Loucy (cell line): ENCODE data around the gene TIPRL.

Source experiments
- EZH2phosphoT487 ChIP-seq: fragments of 200-600 bp; IDR thresholded peaks from 2 replicates; pipeline ENCODE4 v1.6.1; 2018; ENCODE audit warnings: antibody characterized with exemption, mild to moderate bottlenecking, moderate library complexity, borderline replicate concordance
- TF ChIP-seq, protein P1 (sequence below): fragments of 200-600 bp; sonication (generic); conservative IDR thresholded peaks from 2 replicates; pipeline ENCODE4 v1.5.1; 2014; ENCODE audit warnings: mild to moderate bottlenecking, antibody characterized with exemption, low read length

DNA sequence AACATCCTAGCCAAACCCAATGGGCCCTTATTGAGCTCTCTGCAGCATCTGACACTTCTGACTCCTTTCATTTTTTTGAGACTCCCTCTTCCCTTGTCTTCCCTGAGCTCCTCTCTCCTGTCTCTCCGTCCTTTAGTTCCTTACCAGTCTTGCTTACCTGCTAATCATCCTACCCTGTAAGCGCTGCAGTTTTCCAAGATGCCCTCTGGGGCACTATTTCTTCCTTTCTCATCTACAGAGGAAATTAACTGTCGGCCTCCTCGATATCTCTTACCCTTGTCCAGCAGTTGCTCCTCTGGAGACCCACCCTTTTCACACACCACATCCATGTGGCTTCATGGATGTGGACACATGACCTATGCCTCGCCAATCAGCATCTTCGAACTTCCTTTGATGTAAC lies 48.8 kb upstream of the TIPRL start:
- TF ChIP-seq, protein P1, sequence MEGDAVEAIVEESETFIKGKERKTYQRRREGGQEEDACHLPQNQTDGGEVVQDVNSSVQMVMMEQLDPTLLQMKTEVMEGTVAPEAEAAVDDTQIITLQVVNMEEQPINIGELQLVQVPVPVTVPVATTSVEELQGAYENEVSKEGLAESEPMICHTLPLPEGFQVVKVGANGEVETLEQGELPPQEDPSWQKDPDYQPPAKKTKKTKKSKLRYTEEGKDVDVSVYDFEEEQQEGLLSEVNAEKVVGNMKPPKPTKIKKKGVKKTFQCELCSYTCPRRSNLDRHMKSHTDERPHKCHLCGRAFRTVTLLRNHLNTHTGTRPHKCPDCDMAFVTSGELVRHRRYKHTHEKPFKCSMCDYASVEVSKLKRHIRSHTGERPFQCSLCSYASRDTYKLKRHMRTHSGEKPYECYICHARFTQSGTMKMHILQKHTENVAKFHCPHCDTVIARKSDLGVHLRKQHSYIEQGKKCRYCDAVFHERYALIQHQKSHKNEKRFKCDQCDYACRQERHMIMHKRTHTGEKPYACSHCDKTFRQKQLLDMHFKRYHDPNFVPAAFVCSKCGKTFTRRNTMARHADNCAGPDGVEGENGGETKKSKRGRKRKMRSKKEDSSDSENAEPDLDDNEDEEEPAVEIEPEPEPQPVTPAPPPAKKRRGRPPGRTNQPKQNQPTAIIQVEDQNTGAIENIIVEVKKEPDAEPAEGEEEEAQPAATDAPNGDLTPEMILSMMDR, result peak; percentile 32; the same call in 1 of the 2 replicates
- TF ChIP-seq EZH2phosphoT487, result no peak
